Natural killer cell (primary cell): ENCODE results near the gene ADA. TPM values are rescaled to one million over a fixed set of nuclear protein-coding genes. Genes with fewer than 3 reads are reported as not detected.
A peak's percentile ranks its signal among the peaks of the same experiment; 100 is the strongest.

Experiments
- ATAC-seq, 3 donors: fragments of 150-1000 bp in 2 of 3; fragments of 200-7000 bp in 1 of 3; cut with Tn5 transposase; 1 replicate in 1 of 3; 2 replicates in 2 of 3; pipeline ENCODE4 v1.10.0; 2021; ENCODE audit warnings: mild to moderate bottlenecking in 2 of 3, moderate library complexity in 2 of 3
- DNase-seq, 2 donors: peaks; one replicate each; pipeline versions ENCODE4 v3.0.0 to v3.0.0-alpha.2; 2013 to 2021; ENCODE audit warnings: mixed read lengths in 1 of 2
- H3K27ac ChIP-seq: one replicate; pipeline ENCODE4 v1.5.1; 2013; ENCODE audit warnings: mild to moderate bottlenecking, low read length
- H3K27me3 ChIP-seq: one replicate; pipeline ENCODE4 v1.6.1; 2013; ENCODE audit warnings: low read length; ENCODE audit not compliant: control insufficient read depth, insufficient read depth
- H3K36me3 ChIP-seq: one replicate; pipeline ENCODE4 v1.6.1; 2013; ENCODE audit warnings: low read length; ENCODE audit not compliant: control insufficient read depth, insufficient read depth
- H3K4me1 ChIP-seq: one replicate; pipeline ENCODE4 v1.6.1; 2013; ENCODE audit warnings: low read length; ENCODE audit not compliant: control insufficient read depth, insufficient read depth
- H3K4me3 ChIP-seq: one replicate; pipeline ENCODE4 v1.5.1; 2013; ENCODE audit warnings: low read length
- H3K9me3 ChIP-seq: one replicate; pipeline ENCODE4 v1.6.1; 2013; ENCODE audit warnings: low read length; ENCODE audit not compliant: control insufficient read depth, insufficient read depth
- H3K27ac Mint-ChIP-seq, 2 donors: one replicate each; pipeline ENCODE4 v1.8.0; 2022; ENCODE audit warnings: mild to moderate bottlenecking in 2 of 2, mixed read lengths in 2 of 2, moderate library complexity in 1 of 2
- H3K27me3 Mint-ChIP-seq, 2 donors: one replicate each; pipeline ENCODE4 v1.8.0; 2022; ENCODE audit warnings: low read depth in 2 of 2, mixed read lengths in 2 of 2
- H3K36me3 Mint-ChIP-seq: one replicate; pipeline ENCODE4 v1.8.0; 2022; ENCODE audit warnings: mixed read lengths
- H3K4me1 Mint-ChIP-seq, 2 donors: one replicate each; pipeline ENCODE4 v1.8.0; 2022; ENCODE audit warnings: mixed read lengths in 2 of 2
- H3K4me3 Mint-ChIP-seq: one replicate; pipeline ENCODE4 v1.8.0; 2022; ENCODE audit warnings: mild to moderate bottlenecking, moderate library complexity, mixed read lengths
- H3K9me3 Mint-ChIP-seq, 2 donors: one replicate each; pipeline ENCODE4 v1.8.0; 2022; ENCODE audit warnings: mixed read lengths in 2 of 2
- CTCF ChIP-seq: fragments of 200-600 bp; IDR thresholded peaks from one replicate; pipeline ENCODE4 v1.8.0; 2022; ENCODE audit warnings: antibody characterized with exemption
- WGBS: methylation state at CpG from one replicate; pipeline ENCODE4 v1.1.7; 2013; ENCODE audit warnings: missing lambda C conversion rate; ENCODE audit not compliant: insufficient coverage; 5-methylcytosine and 5-hydroxymethylcytosine counted together
- intact Hi-C: fragments of 100-400 bp; cut with micrococcal nuclease; formaldehyde crosslinking; loops from one replicate; pipeline ENCODE4 v1.14.2; 2022
- total RNA-seq, 4 donors: library from RNA; stranded (reverse); fragments of 120-200 nt in 1 of 4; gene quantifications; one replicate each; pipeline versions ENCODE4 v1.2.3 to v1.2.4, GENCODE V29; 2013 to 2022

The ADA gene
- total RNA-seq, 3 donors from 2014 or later (not counting 1 experiment from before 2014, with no cell fraction given), result 71.7 to 94.2 (median 73.9) TPM

- peaks cover 29% of the 10 kb centered on the region for H3K4me1 ChIP-seq
Observed at GRCh38 chr20:44601801-44602204, 49.7 kb downstream of the ADA start.

DNA sequence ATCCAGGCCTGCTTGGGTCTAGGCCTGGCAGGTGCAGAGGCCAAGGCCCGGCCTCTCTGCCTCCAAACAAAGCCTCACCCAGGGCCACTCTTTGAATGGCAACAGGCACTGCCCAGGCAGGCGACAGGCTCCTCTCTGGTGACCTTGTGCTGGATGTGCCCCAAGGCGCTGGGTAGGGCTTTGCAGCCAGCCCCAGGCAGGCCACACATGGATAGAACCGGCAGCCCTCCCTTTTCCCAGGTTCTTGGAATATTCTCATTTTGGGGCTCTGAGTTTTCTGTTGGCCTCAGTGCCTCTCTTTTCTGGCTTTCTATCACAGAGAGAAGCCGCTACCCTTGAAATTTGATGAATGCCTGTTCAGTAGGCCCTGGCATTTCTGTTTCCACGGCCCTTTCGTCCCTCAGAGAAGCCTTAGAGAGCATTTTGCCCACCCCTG, 50.2 kb downstream of the ADA start:
- ATAC-seq (no peak), DNase-seq (no peak)
- TF ChIP-seq CTCF, result no peak
- peaks cover 29% of the 10 kb centered on the region for H3K4me1 ChIP-seq
- H3K36me3 ChIP-seq, result no peaks in the 10 kb centered on the region
- intact Hi-C loops, result no loop called here
- H3K9me3 ChIP-seq, result no peaks in the 10 kb centered on the region
- peak overlapping the region; percentile 25 for H3K27ac ChIP-seq
- H3K9me3 Mint-ChIP-seq, result no peaks in the 10 kb centered on the region
- no peaks in the 10 kb centered on the region for H3K27me3 Mint-ChIP-seq
- H3K4me1 Mint-ChIP-seq, result peaks cover 12 to 23% of the 10 kb centered on the region in 2 donors
- H3K4me3 Mint-ChIP-seq, result no peak overlapping the region
- H3K36me3 Mint-ChIP-seq, result no peaks in the 10 kb centered on the region
- H3K4me3 ChIP-seq, result no peak overlapping the region
- H3K27me3 ChIP-seq, result no peaks in the 10 kb centered on the region
- no peak overlapping the region for H3K27ac Mint-ChIP-seq
- WGBS, result 96% methylated on average over 7 of the region's 7 CpGs

More at GRCh38 chr20:44601801-44602204, 49.7 kb downstream of the ADA start:
- no peak overlapping the region for H3K27ac ChIP-seq
- H3K4me3 ChIP-seq, result no peak overlapping the region
- H3K27me3 ChIP-seq, result no peaks in the 10 kb centered on the region
- DNase-seq, result no peak
- Mint-ChIP-seq H3K4me3 (no peak overlapping the region), H3K27ac (no peak overlapping the region), H3K9me3 (no peaks in the 10 kb centered on the region), H3K4me1 (peaks cover 12 to 23% of the 10 kb centered on the region in 2 donors), H3K36me3 (no peaks in the 10 kb centered on the region), H3K27me3 (no peaks in the 10 kb centered on the region)
- no peak for TF ChIP-seq CTCF
- no peaks in the 10 kb centered on the region for H3K9me3 ChIP-seq
- ATAC-seq, result no peak
- intact Hi-C loops, result no loop called here
- 0% methylated on average over 1 of the region's 1 CpG for WGBS
- no peaks in the 10 kb centered on the region for H3K36me3 ChIP-seq

- Mint-ChIP-seq H3K4me3 (no peak overlapping the region), H3K27me3 (no peaks in the 10 kb centered on the region), H3K4me1 (peaks cover 12 to 23% of the 10 kb centered on the region in 2 donors), H3K9me3 (no peaks in the 10 kb centered on the region), H3K36me3 (no peaks in the 10 kb centered on the region), H3K27ac (peak overlapping the region in 1 of 2 donors; percentile 33)
- Histone ChIP-seq H3K27ac (peak overlapping the region; percentile 25), H3K9me3 (no peaks in the 10 kb centered on the region), H3K27me3 (no peaks in the 10 kb centered on the region), H3K36me3 (no peaks in the 10 kb centered on the region), H3K4me3 (no peak overlapping the region), H3K4me1 (peaks cover 29% of the 10 kb centered on the region)
- no peak for TF ChIP-seq CTCF
- intact Hi-C loops, result no loop called here
- DNase-seq (no peak), ATAC-seq (no peak)
- 86% methylated on average over 11 of the region's 11 CpGs for WGBS
Observed at GRCh38 chr20:44600758-44601201, 50.7 kb downstream of the ADA start.

DNA sequence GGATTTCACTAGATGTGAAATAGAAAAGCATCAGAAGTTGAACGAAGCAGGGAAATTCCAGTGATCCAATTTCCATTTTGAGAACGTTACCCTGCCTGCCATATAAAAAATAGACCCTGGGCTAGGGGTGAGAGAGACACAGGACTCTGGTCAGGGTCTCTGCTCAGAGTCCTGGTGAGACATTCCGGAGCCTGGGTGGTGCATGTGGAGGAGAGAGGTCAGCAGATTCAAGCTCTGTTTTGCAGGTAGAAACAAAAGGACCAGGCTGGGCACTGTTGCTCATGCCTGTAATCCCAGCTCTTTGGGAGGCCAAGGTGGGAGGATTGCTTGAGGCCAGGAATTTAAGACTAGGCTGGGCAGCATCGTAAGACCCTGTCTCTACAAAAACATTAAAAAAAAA, 51.2 kb downstream of the ADA start:
- H3K27me3 Mint-ChIP-seq, result no peaks in the 10 kb centered on the region
- peaks cover 12 to 23% of the 10 kb centered on the region in 2 donors for H3K4me1 Mint-ChIP-seq
- H3K27ac Mint-ChIP-seq, result peak overlapping the region in 1 of 2 donors; percentile 33
- no peak overlapping the region for H3K4me3 ChIP-seq
- no peaks in the 10 kb centered on the region for H3K27me3 ChIP-seq
- ATAC-seq, result no peak
- WGBS, result 91% methylated on average over 4 of the region's 4 CpGs
- no peaks in the 10 kb centered on the region for H3K36me3 ChIP-seq
- H3K4me3 Mint-ChIP-seq, result no peak overlapping the region
- H3K36me3 Mint-ChIP-seq, result no peaks in the 10 kb centered on the region
- no peaks in the 10 kb centered on the region for H3K9me3 Mint-ChIP-seq
- no peak for TF ChIP-seq CTCF
- intact Hi-C loops, result no loop called here
- no peak for DNase-seq
- H3K9me3 ChIP-seq, result no peaks in the 10 kb centered on the region
- no peak overlapping the region for H3K27ac ChIP-seq
- peaks cover 29% of the 10 kb centered on the region for H3K4me1 ChIP-seq
